Suprapubic skin (tissue), 3 donors: ENCODE results near the gene PIK3R1.

Source experiments
- CTCF ChIP-seq, 2 donors: fragments of 200-600 bp in 1 of 2; fragments of 450-650 bp in 1 of 2; sonication (generic) in 1 of 2; IDR thresholded peaks; one replicate each; pipeline ENCODE4 v1.5.1; 2016 to 2019; ENCODE audit warnings: antibody characterized with exemption in 2 of 2, mild to moderate bottlenecking in 1 of 2, moderate library complexity in 1 of 2
- POLR2AphosphoS5 ChIP-seq, 3 donors: sonication (generic); formaldehyde crosslinking; IDR thresholded peaks; one replicate each; pipeline ENCODE4 v1.6.1; 2017; ENCODE audit warnings: antibody characterized with exemption in 3 of 3

- TF ChIP-seq CTCF (IDR thresholded peaks at IDR 0.05) (no peak), POLR2AphosphoS5 (IDR thresholded peaks at IDR 0.05) (no peak)
Observed at GRCh38 chr5:68225188-68225910, 9.8 kb downstream of the PIK3R1 start.
